HEK293 (cell line): ENCODE results near the gene PDE4B.

Source experiments
- CTCF ChIP-seq: fragments of 450-650 bp; formaldehyde crosslinking; IDR thresholded peaks from 2 replicates; pipeline ENCODE4 v1.5.1; 2016; ENCODE audit warnings: missing biosample characterization, missing genetic modification characterization
- GFI1B ChIP-seq: fragments of 450-650 bp; formaldehyde crosslinking; IDR thresholded peaks from 2 replicates; pipeline ENCODE4 v1.5.1; 2016; ENCODE audit warnings: missing biosample characterization, missing genetic modification characterization
- MYNN ChIP-seq: fragments of 450-650 bp; formaldehyde crosslinking; IDR thresholded peaks from 2 replicates; pipeline ENCODE4 v1.5.1; 2016; ENCODE audit warnings: missing biosample characterization, missing genetic modification characterization, borderline replicate concordance
- SP7 ChIP-seq: fragments of 450-650 bp; formaldehyde crosslinking; IDR thresholded peaks from 2 replicates; pipeline ENCODE4 v1.5.1; 2016; ENCODE audit warnings: missing biosample characterization, missing genetic modification characterization
- ZBTB8A ChIP-seq: fragments of 450-650 bp; formaldehyde crosslinking; IDR thresholded peaks from 2 replicates; pipeline ENCODE4 v1.5.1; 2016; ENCODE audit warnings: missing biosample characterization, missing genetic modification characterization
- ZNF558 ChIP-seq: fragments of 450-650 bp; formaldehyde crosslinking; IDR thresholded peaks from 2 replicates; pipeline ENCODE4 v1.5.1; 2016; ENCODE audit warnings: missing biosample characterization, missing genetic modification characterization
- ZNF561 ChIP-seq: fragments of 450-650 bp; IDR thresholded peaks from 2 replicates; pipeline ENCODE4 v1.5.1; 2018; ENCODE audit warnings: missing biosample characterization, missing genetic modification characterization, borderline replicate concordance
- ZNF747 ChIP-seq: fragments of 450-650 bp; formaldehyde crosslinking; IDR thresholded peaks from 2 replicates; pipeline ENCODE4 v1.5.1; 2016; ENCODE audit warnings: missing biosample characterization, missing genetic modification characterization
- ZNF776 ChIP-seq: fragments of 450-650 bp; formaldehyde crosslinking; IDR thresholded peaks from 2 replicates; pipeline ENCODE4 v1.5.0; 2017; ENCODE audit warnings: missing biosample characterization, missing genetic modification characterization, borderline replicate concordance

- TF ChIP-seq CTCF (tag by site-specific recombination) (no peak), ZNF747 (tag by site-specific recombination) (no peak), SP7 (tag by site-specific recombination) (no peak), GFI1B (tag by site-specific recombination) (no peak), ZNF558 (no peak), MYNN (no peak), ZNF561 (no peak), ZBTB8A (tag by site-specific recombination) (no peak), ZNF776 (tag by site-specific recombination) (no peak)
Measured at GRCh38 chr1:65832296-65832695, 39.6 kb downstream of the PDE4B start.
